Measurements from ENCODE around the gene HHATL.

DNA sequence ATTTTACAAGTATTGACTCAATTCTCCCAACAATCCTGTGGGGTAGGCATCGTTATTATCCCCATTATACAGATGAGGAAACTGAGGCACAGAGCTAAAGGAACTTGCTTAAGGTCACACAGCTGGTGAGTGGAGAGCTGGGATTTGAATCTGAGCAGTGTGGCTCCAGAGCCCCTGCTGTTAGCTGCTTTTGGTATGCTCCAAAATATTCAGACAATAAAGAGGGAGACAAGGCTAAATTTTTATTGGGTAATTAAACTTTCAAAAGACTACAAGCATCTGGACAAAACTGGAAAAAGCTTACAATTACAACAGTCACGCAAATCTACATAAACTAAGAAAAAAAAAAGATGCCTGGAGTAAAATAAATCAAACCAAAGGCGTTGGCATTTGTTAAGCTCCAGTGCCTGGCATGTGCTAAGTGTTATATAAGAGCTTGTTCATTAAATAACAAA lies 42.7 kb upstream of the HHATL start:
- TF ChIP-seq, protein P1, sequence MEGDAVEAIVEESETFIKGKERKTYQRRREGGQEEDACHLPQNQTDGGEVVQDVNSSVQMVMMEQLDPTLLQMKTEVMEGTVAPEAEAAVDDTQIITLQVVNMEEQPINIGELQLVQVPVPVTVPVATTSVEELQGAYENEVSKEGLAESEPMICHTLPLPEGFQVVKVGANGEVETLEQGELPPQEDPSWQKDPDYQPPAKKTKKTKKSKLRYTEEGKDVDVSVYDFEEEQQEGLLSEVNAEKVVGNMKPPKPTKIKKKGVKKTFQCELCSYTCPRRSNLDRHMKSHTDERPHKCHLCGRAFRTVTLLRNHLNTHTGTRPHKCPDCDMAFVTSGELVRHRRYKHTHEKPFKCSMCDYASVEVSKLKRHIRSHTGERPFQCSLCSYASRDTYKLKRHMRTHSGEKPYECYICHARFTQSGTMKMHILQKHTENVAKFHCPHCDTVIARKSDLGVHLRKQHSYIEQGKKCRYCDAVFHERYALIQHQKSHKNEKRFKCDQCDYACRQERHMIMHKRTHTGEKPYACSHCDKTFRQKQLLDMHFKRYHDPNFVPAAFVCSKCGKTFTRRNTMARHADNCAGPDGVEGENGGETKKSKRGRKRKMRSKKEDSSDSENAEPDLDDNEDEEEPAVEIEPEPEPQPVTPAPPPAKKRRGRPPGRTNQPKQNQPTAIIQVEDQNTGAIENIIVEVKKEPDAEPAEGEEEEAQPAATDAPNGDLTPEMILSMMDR (IDR thresholded peaks at IDR 0.05): no peak
- TF ChIP-seq POLR2A (IDR thresholded peaks at IDR 0.05) (no peak), EP300 (IDR thresholded peaks at IDR 0.05) (no peak), POLR2AphosphoS5 (IDR thresholded peaks at IDR 0.05) (no peak)
